PC-9 (cell line): Measurements from ENCODE around the gene NBEAL2. TPM values are rescaled to one million over a fixed set of nuclear protein-coding genes. Genes with fewer than 3 reads are reported as not detected.

ENCODE experiments used
- BruUV-seq: library from RNA; stranded (reverse); fragments of 400-500 nt; replicated peaks from 2 replicates; lab custom pipeline; 2021; lab: Mats Ljungman, UMichigan
- CTCF ChIA-PET: fragments of 300-600 bp; sonication (Branson Sonifier 250); formaldehyde crosslinking; loops from one replicate; lab custom pipeline; 2022; ENCODE audit warnings: antibody characterized with exemption; lab: Charles Lee
- POLR2A ChIA-PET: fragments of 300-600 bp; sonication (Branson Sonifier 250); formaldehyde crosslinking; loops from one replicate; lab custom pipeline; 2022; ENCODE audit warnings: antibody characterized with exemption; ENCODE audit not compliant: unreplicated experiment; lab: Charles Lee
- DNase-seq, 2 experiments: peaks; one replicate each; pipeline versions ENCODE4 v3.0.0 to v3.0.0-alpha.2; 2015 to 2022; ENCODE audit warnings: mixed read lengths in 1 of 2
- H2AFZ ChIP-seq: fragments of 200-600 bp; sonication (generic); 2 replicates; pipeline ENCODE4 v1.8.1; 2017; ENCODE audit warnings: antibody characterized with exemption
- H3F3A ChIP-seq: fragments of 200-600 bp; sonication (generic); 2 replicates; pipeline ENCODE4 v1.8.1; 2017; ENCODE audit warnings: antibody characterized with exemption, mild to moderate bottlenecking, low read depth; ENCODE audit not compliant: insufficient read depth
- H3K27ac ChIP-seq: fragments of 200-600 bp; sonication (generic); 2 replicates; pipeline ENCODE4 v1.6.1; 2016; ENCODE audit warnings: mixed run types
- H3K27me3 ChIP-seq: fragments of 200-600 bp; sonication (generic); 2 replicates; pipeline ENCODE4 v1.6.1; 2016; ENCODE audit warnings: low read depth, mixed run types; ENCODE audit not compliant: insufficient read depth
- H3K36me3 ChIP-seq: fragments of 200-600 bp; sonication (generic); 2 replicates; pipeline ENCODE4 v1.6.1; 2016; ENCODE audit warnings: low read depth, mixed run types
- H3K4me1 ChIP-seq: fragments of 200-600 bp; sonication (generic); replicated peaks from 2 replicates; pipeline ENCODE4 v1.6.1; 2016; ENCODE audit warnings: mixed run types; ENCODE audit not compliant: insufficient read depth
- H3K4me2 ChIP-seq: fragments of 200-600 bp; sonication (generic); 2 replicates; pipeline ENCODE4 v1.6.1; 2017; ENCODE audit warnings: mixed run types
- H3K4me3 ChIP-seq: fragments of 200-600 bp; sonication (generic); 2 replicates; pipeline ENCODE4 v1.6.1; 2016; ENCODE audit warnings: mixed run types
- H3K79me2 ChIP-seq: fragments of 200-600 bp; sonication (generic); 2 replicates; pipeline ENCODE4 v1.6.1; 2017; ENCODE audit warnings: low read depth, mixed run types
- H3K9me2 ChIP-seq: fragments of 200-600 bp; sonication (generic); 2 replicates; pipeline ENCODE4 v1.8.1; 2017; ENCODE audit warnings: mild to moderate bottlenecking; ENCODE audit not compliant: insufficient read depth
- H3K9me3 ChIP-seq: fragments of 200-600 bp; sonication (generic); 2 replicates; pipeline ENCODE4 v1.8.1; 2016; ENCODE audit warnings: low read depth; ENCODE audit not compliant: insufficient read depth
- H4K20me1 ChIP-seq: fragments of 200-600 bp; sonication (generic); 2 replicates; pipeline ENCODE4 v1.8.1; 2017; ENCODE audit not compliant: insufficient read depth
- EZH2 ChIP-seq: fragments of 200-600 bp; sonication (generic); IDR thresholded peaks from 2 replicates; pipeline ENCODE4 v1.8.0; 2017; ENCODE audit warnings: antibody characterized with exemption, low read depth
- intact Hi-C: fragments of 100-400 bp; cut with micrococcal nuclease; formaldehyde crosslinking; loops from one replicate; pipeline ENCODE4 v1.10.0; 2022; ENCODE audit not compliant: unreplicated experiment
- total RNA-seq: library from RNA; stranded (reverse); gene quantifications from 2 replicates; pipeline ENCODE4 v1.2.3, GENCODE V29; 2021
- TF ChIP-seq, protein P1 (sequence below): fragments of 200-600 bp; sonication (generic); conservative IDR thresholded peaks from 2 replicates; pipeline ENCODE4 v1.6.1; 2017; ENCODE audit warnings: mixed run types, antibody characterized with exemption, mild to moderate bottlenecking, moderate library complexity

The NBEAL2 gene
- total RNA-seq, 1 experiment from 2014 or later = 81.0 TPM

DNA sequence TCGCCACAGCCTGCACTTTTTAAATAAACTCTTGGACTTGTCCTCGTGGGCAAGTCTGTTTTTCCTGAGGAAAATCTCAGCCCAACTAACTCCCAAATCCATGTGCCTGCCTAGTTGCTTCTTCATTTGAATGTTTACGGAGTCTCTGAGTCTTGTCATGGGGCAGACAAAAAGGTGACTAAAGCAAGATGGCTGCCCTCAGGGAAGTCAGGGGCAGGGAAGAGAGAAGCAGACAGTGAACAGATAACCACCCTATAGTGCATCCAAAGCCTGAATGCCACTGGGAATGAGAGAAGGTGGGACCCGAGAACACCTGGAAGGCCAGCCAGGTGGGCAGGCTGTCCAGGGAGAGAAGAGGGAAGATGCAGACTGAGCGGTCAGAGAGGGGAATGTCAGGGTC lies 24.3 kb upstream of the NBEAL2 start:
- Histone ChIP-seq H3K4me1 (peaks cover 7% of the 10 kb centered on the region), H3K27me3 (no peaks in the 10 kb centered on the region), H3K9me2 (no peaks in the 10 kb centered on the region), H3K79me2 (peaks cover 97% of the 10 kb centered on the region), H3K36me3 (no peaks in the 10 kb centered on the region), H3K9me3 (no peaks in the 10 kb centered on the region), H3K27ac (no peak overlapping the region), H3K4me3 (no peak overlapping the region), H4K20me1 (peaks cover 88% of the 10 kb centered on the region), H3F3A (peaks cover 10% of the 10 kb centered on the region; the same call in 1 of the 2 replicates), H3K4me2 (no peak overlapping the region), H2AFZ (no peak overlapping the region)
- intact Hi-C loops = no loop called here
- no peak for DNase-seq
- BruUV-seq = no TSS peak
- ChIA-PET CTCF (no interaction called here), POLR2A (no interaction called here)
- no peak for TF ChIP-seq EZH2
- TF ChIP-seq, protein P1, sequence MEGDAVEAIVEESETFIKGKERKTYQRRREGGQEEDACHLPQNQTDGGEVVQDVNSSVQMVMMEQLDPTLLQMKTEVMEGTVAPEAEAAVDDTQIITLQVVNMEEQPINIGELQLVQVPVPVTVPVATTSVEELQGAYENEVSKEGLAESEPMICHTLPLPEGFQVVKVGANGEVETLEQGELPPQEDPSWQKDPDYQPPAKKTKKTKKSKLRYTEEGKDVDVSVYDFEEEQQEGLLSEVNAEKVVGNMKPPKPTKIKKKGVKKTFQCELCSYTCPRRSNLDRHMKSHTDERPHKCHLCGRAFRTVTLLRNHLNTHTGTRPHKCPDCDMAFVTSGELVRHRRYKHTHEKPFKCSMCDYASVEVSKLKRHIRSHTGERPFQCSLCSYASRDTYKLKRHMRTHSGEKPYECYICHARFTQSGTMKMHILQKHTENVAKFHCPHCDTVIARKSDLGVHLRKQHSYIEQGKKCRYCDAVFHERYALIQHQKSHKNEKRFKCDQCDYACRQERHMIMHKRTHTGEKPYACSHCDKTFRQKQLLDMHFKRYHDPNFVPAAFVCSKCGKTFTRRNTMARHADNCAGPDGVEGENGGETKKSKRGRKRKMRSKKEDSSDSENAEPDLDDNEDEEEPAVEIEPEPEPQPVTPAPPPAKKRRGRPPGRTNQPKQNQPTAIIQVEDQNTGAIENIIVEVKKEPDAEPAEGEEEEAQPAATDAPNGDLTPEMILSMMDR = no peak

- DNase-seq = no peak
- H3K79me2 ChIP-seq = peaks cover 97% of the 10 kb centered on the region
- peaks cover 11% of the 10 kb centered on the region; the same call in 1 of the 2 replicates for H3F3A ChIP-seq
- no TSS peak for BruUV-seq
- TF ChIP-seq, protein P1 = no peak
- TF ChIP-seq EZH2 = no peak
- CTCF ChIA-PET = no interaction called here
- intact Hi-C loops = no loop called here
- peaks cover 86% of the 10 kb centered on the region for H4K20me1 ChIP-seq
- no peak overlapping the region for H3K27ac ChIP-seq
- H3K4me1 ChIP-seq = peaks cover 13% of the 10 kb centered on the region
- no peaks in the 10 kb centered on the region for H3K27me3 ChIP-seq
- no peak overlapping the region for H3K4me3 ChIP-seq
- POLR2A ChIA-PET = no interaction called here
- H3K9me3 ChIP-seq = no peaks in the 10 kb centered on the region
- H3K9me2 ChIP-seq = no peaks in the 10 kb centered on the region
- no peaks in the 10 kb centered on the region for H3K36me3 ChIP-seq
- no peak overlapping the region for H2AFZ ChIP-seq
- H3K4me2 ChIP-seq = no peak overlapping the region
These were observed 23.6 kb upstream of the NBEAL2 start for GRCh38 chr3:46955801-46956259.

- Histone ChIP-seq H4K20me1 (peaks cover 89% of the 10 kb centered on the region), H2AFZ (no peak overlapping the region), H3K27me3 (no peaks in the 10 kb centered on the region), H3K9me2 (no peaks in the 10 kb centered on the region), H3K4me3 (no peak overlapping the region), H3K4me2 (no peak overlapping the region), H3K27ac (no peak overlapping the region), H3F3A (peaks cover 14% of the 10 kb centered on the region; the same call in 1 of the 2 replicates), H3K36me3 (no peaks in the 10 kb centered on the region), H3K9me3 (no peaks in the 10 kb centered on the region), H3K79me2 (peaks cover 99% of the 10 kb centered on the region), H3K4me1 (peaks cover 24% of the 10 kb centered on the region)
- CTCF ChIA-PET = interaction anchor here (0.7 to 0.8 kb wide), 2 partner anchors 23 to 357 kb away, joined by 4 to 5 read pairs; no protein-coding TSS in a partner anchor
- POLR2A ChIA-PET = no interaction called here
- no peak for DNase-seq
- no TSS peak for BruUV-seq
- TF ChIP-seq EZH2 = no peak
- TF ChIP-seq, protein P1 = no peak
- intact Hi-C loops = no loop called here
These were observed 22.2 kb upstream of the NBEAL2 start for GRCh38 chr3:46957092-46957820.
